A204.1 (cell line): Measurements from ENCODE around the gene TBX15.

Experiments used
- FAIRE-seq: peaks from 2 replicates; lab custom pipeline; 2012; peaks lifted over from hg19 to GRCh38; lab: Jason Lieb, UNC

TBX15 gene

DNA sequence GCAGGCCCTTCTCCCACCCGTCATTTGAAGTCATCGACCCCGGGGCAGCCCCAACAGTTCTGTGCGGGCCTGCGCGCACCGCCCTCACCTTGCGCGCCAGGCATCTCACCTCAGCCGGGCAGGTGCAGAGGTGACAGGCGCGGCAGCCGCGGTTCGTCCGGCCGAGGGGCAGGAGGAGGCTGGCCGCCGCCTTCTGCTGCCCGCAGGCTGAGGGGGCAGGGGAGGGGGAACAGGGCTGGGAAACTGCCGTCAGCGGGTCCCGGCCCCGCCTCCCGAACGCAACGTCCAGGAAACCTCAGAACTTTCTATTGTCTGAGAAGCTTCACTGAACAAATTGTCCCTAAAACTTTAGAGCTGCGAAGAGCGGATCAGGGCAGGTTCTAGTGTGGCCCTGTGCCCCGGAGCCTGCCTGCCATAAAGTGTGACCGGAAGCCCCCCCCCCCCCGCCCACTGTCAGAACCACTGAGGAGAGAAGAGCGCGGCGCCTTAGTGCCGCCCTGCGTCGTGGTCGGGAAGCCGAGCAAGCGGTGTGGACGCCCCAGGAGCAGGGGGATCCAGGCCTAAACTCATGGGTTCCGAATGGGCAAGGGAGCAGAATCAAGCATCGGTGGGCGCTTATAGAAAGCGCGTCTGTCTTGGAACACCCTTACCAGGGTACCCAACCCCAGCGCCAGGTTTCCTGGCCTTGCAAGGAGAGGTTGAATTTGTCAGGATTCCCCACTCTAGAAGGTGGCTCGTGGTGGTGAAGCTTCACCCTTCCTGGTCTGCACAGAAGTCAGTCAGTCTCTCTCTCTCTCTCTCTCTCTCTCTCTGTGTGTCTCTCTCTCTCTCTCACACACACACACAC lies 13.3 kb upstream of the TBX15 start:
- no peak for FAIRE-seq

DNA sequence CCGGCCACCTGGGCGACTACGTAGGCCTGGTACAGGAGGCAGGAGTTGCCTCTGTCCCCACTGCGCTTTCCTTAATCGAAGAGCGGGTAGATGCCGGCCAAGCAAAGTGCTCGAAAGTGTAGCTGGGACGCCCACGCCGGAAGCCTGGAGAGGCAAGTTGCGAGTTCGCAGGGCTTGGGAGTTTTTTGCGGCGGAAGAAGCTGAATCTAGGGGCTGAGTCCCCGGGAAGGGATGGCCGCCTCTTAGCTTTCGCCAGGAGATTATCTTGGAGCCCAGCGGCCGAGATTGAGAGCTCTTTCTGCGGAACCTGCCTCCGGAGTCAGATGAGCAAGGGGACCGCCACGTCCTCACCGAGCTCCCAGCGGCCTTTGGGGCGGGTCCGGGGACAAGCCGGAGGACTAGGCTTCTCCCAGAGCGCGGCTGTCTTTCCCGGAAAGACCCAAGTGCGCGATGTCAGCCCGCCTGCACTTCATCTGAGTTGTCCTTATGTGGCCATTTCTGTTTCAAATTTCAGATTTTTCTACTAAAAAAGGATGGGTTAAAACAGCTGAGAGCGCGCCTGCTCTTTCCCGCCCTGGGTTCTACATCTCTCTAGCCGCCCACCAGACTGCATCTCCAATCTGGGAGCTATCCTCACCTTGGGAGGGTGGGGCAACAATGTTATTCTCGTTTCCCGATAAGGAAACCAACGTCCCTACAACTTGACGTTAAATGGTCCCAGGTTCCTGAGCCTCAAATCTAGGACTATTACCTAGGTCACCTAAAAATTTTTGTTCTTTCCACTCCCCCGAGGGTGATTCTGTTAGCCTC lies 12.4 kb upstream of the TBX15 start:
- no peak for FAIRE-seq

DNA sequence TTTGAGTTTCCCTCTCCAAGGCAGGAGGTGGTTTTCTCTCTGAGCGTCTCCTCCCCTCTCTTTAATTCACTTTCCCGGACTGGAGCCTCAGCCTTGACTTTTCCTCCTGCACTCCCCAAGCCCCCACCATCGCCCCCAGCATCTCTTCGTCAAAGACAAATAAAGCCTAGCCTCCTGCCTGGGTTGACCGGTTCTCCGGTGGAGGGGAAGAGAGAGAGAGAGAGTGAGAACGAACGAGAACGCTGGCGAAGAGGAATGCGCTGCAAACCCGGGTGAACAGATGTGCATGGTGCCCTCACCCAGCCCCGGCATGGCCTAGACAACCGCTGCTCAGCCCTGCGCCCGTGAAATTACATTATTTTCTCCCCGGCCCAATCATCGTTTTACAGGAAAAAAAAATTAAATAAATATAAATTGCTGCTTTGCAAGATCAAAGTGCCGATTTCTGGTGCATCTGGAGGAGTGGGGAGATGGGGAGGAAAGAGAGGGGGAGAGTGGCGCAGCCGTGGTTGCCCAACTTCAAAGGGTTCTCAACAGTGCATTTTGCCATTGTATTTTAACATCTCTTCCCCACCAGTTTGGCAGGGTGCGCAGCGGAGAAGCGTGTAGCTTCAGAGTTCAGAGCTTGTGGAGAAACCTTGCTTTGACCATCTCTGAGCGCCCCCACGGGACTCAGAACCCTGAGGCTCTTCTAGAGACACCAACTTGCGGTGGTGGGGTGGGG lies 11.4 kb upstream of the TBX15 start:
- FAIRE-seq: no peak

- FAIRE-seq: no peak
Measured at GRCh38 chr1:118998171-118998570, 10.0 kb upstream of the TBX15 start.

- FAIRE-seq: no peak
Measured at GRCh38 chr1:118997225-118997624, 9.1 kb upstream of the TBX15 start.

- no peak for FAIRE-seq
Measured at GRCh38 chr1:118995312-118996016, 7.3 kb upstream of the TBX15 start.

DNA sequence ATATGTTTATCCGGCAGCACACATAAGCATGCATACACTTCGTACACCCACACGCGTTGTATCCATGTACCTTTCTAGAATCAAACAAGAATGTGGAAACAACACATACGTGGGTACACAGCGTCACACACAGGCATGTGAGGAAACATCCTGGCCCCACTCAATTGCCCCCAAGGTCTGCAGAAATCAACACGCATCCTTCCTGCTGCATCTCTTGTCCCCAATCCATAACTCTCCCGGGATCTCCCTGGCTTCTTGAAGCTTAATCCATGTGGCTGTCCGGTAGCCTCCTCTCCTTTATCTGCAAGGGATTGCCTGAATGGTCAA lies 5.5 kb upstream of the TBX15 start:
- FAIRE-seq: no peak

DNA sequence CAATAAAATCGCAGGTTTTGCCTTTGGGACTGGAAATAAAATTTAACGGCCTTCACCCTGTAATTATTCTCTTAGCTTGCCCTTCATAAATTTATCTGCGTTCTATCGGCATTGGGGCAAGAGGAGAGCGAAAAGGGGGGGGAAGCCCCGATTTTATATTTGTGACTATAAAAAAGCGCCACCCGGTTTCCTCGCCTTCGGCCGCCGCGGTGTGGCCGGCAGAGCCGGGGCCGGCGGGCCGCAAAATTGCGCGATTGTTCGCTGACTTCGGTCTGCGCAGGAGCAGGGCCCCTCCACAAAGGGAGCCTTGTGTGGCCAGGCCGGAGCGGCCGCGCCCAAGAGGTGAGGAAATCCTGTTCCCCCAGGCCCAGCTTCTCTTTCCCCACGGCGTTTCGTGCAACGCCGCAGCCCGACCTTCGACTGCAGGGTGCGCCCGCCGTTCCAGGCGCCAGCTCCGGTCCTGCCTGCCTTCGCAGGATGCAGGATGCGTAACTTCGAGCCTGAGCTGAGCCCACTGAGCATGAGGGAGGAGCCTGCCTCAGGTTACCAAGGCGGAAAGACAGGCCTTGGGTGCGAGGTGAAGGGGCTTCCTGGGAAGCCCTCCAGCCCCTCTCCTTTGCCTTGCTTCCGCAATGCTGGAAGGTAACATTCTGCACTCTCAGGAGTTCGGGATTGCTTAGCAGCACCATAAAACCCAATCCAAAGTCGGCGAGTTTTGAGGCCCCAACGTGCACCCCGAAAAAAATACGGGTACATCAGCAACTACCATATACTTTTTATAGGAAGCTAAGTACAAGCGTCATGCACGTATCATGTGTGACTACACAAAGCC lies 4.9 kb upstream of the TBX15 start:
- no peak for FAIRE-seq

- FAIRE-seq: no peak
Measured at GRCh38 chr1:118992237-118992825, 4.2 kb upstream of the TBX15 start.

DNA sequence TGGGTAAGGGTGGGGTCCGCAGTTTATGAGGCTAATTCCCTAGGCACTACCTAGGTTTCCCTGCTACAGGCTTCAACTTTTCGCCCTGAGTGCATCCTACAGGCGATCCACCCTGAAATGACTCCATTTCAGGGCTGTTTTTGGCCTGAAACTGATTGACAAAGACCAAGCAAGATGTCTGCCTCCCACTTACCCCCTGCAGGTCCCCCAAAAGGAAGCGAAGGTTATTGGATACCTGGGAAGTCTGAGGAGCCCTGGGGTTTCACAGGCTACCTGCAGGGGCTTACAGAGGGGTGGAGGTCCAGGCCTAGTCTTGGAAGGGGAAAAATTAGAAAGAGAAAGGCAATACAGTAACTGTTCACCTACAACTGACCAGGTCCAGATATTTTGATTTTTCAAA lies 3.3 kb upstream of the TBX15 start:
- FAIRE-seq: no peak

DNA sequence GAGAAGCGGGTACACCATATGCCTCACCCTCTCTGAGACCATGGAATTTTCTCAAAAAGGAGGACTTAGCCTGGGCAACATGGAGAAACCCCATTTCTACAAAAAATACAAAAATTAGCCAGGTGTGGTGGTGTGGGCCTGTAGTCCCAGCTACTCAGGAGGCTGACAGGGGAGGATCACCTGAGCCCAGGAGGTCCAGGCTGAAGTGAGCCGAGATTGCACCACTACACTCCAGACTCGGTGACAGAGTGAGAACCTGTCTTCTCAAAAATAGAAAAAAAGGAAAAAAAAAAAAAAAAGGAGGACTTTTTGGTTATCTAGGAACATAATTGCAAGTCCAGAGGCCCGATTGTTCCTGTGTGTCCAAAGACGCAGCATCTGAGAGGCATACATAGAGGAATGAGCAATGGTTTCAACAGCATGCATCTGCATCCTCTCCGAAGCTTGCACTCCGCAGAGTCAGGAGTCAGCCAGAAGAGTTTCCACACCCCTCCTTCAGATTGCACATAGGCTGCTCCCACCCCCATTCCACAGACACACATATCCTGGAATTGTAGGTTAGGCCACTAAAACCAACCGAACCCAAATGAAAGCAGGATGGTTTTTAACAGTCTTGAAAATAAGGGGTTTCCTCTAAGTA lies 2.5 kb upstream of the TBX15 start:
- no peak for FAIRE-seq

DNA sequence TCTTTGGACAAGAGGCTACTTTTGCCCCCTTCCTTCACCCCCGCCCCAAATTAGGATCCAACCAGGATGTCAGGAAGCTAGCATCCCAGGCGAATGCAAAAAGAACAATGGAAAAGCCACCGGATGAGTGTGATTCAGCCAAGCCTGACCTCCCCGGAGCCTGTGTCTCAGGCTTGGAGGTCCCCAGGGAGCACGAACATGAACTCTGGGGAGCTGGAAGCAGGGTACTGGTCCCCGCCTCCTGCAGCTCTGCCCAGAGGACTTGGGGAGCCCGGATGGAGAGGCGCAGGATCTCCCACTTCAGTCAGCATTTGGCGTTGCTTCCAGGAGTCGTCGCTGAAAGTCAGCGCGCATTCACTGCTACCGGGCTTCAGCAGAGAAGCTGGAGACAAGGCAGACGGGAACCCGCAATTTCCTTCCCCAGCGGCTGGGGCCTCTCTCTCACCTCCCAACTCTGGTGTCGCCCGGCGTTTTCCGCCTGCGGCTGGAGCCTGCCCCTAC lies 1.8 kb upstream of the TBX15 start:
- FAIRE-seq: no peak

DNA sequence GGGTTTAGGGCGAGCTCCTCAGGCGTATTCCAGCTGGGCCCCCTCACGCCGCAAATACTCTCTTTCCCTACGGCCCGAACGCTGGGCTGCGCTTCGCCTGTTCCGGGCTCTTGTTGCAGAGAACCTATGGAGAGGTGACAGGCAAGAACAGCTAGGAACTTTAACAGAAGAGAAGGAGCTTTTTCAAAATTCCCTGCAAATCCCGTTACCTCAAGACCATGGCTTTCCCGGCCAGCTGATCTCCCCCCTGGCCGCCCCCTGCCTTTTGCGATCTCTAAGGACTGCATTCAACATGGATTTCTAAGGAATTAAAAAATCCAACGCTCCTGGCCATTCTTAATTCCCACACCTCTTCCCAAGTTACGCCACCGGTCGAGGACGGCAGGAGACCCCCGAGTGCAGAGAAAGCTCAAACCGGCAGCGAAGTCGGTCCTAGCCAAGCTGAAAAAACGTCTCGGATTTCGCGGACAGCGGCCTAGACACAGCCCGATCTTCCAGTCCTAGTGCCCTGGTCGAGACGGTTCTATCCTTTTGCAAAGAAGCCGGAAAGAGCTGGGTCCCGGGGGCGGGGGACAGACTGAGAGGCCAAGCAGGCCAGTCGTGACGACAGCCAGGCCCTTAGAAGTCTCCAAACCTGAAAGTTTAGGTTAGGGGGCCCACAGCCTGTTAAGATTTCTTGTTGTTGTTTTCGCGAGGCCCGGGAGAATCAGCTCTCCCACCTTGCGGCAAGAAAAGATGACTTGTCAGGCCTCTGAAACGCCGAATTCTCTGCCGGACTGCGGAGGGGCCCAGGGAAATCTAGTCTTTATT lies 1.1 kb upstream of the TBX15 start:
- FAIRE-seq: no peak

DNA sequence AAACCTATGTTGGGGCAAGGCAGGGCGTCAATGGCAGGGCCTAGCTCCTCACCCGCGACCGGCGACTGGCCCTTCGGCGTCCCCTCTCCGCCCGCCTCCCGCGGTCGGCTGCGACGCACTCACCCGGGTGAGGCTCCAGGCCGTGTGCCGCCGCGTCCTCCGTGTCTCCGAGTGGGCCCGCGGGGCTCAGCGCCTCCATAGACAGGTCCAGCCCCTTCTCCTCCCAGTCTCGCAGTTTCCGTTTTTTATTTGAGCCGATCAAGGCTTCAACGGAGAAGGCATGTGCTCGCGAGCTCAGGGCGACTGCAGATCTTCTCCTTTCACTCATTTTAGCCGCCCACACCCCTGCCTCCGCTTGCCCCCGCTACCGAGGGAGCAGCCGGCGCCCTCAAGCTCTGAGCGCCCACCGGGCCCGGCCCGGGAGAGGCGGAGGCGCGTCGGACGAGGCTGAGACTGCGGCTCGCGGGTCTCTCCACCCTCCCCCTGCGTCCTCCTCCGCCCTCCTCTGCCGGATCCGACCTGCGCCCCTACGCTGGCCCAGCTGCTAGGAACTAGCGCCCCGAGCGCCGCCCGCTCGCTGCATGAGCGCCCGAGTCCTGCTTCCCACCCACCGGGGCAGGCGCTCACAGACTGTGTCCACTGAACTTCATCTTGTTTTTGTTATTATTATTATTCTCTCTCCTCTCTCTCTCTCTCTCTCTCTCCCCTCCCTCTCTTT lies 516 bp downstream of the TBX15 start:
- FAIRE-seq: no peak

GRCh38 chr1:118986555-118987467 lies 1.3 kb downstream of the TBX15 start:
- no peak for FAIRE-seq

DNA sequence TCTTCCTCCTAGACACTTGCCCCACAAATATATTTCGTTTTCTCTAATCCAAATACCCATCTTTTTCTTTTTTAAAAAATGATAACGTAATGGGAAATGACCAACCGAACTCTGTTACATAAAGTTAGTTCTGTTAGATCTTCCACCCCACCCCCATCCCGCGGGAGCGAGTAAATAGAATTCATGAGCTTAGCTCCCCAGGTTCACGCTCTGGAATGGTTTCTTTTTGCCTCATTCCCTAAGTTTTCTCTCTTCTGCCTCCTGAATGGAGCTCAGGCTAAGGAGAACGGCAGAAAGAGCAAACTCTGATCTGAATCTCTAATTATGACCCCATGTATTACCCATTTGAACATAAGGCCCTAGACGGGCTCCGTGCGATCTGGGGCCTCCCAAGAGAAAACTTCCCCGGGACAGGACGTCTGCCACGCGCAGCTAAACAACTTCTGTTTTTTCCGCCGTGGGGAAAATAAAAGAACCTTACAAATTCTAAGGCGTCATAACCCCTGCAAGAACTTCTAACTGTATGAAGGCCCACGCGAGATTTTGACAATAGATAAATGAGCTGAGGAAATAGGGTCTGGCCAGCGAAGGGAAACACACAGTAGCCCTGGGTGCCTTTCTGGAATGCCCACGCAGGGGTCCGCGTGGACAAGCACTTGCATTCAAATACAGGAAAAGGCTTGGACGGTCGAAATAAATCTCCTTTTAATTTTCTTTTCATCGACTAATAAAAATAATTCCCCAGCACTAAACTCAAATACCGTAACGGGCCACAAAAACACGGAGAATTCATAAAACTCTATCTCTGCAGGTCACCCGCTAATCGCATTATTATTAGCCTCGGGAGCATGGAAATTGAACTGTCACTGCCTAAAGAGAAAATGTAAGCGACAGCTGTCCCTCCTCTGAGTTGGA lies 2.2 kb downstream of the TBX15 start:
- FAIRE-seq: no peak
